Ammon's horn (tissue), 1 donor: Measurements from ENCODE around the gene KRTAP5-1.
A peak's percentile ranks its signal among the peaks of the same experiment; 100 is the strongest.

Source experiments
- DNase-seq: peaks from one replicate; pipeline ENCODE4 v3.0.0-alpha.2; 2016; ENCODE audit warnings: low spot score

Gene KRTAP5-1

DNA sequence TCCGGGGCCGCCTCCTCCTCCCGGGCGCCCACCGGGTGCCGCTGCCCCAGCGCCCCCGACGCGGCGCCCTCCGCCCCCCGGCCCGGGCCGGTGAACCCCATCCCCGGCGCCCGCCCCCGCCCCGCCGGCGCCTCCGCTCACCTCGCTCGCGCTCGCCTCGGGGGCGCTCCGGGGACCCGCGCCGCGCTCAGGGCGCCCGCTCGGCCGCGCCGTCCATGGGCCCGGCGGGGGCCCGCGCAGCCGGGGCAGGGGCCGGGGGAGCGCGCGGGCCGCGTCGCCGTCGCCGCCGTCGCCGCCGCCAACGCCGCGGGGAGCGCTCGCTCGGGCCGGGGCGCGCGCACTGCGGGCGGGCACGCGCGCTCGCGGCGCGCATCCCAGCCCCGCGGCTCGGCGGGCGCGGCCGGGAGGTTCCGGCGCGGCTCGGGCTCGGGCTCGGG lies 13.3 kb downstream of the KRTAP5-1 start:
- no peak for DNase-seq

DNA sequence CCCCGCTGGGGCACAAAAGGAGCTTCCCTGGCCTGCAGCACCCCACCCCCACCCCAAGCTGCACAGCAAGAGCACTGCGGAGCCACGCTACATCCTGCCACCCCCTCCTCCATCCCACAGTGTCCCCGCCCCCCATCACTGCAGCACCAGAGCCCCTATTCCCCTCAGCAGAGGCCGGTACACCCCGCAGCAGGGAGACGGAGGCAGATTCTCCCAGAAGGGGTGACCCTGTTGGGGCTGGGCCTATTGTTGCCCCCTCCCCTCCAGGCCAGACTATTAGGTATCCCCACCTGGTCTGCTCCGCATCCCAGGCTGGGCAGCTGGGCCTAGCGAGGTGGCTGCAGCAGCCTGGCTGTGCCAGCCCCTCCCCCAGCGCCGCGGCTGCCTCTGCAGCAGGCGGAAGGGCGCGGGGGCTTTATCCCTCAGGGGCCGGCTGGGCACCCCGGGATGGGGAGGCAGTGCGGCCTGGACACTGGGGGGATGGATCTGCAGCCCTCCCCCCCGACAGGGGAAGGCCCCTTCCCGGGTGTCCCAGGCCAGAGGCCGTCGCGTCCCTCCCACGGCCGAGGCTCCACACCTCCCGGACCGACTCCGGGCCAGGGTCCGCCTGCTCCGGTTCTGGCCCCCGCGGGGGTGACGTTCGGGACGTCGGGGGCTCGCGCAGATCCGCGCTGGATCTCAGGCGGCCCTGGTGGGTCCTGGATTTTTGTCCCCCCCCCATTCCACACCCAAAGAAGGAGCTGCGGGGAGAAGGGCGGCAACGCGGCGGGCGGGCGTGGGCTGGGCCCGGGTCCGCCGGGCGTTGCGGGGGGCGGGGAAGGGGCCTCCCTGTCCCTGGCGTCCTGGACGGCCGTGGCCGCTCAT lies 14.0 kb downstream of the KRTAP5-1 start:
- DNase-seq: peak; percentile 43

DNA sequence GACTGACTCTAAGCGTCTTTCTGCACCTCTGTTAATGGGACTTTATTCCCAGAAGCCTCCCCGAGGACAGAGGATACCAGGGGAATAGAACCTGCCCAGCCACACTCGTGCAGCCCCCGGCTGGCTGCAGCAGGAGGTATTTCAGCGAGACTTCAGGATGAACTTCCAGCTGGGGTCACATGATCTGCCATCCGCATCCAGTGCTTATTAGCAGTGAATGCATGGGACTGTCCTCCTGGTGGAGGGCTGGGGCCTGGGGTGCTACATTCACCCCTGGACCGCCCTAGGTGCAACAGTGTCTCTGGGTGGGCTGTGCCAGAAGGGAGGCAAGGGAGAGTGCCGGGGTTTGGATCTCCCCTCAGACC lies 14.6 kb downstream of the KRTAP5-1 start:
- peak; percentile 4 for DNase-seq

DNA sequence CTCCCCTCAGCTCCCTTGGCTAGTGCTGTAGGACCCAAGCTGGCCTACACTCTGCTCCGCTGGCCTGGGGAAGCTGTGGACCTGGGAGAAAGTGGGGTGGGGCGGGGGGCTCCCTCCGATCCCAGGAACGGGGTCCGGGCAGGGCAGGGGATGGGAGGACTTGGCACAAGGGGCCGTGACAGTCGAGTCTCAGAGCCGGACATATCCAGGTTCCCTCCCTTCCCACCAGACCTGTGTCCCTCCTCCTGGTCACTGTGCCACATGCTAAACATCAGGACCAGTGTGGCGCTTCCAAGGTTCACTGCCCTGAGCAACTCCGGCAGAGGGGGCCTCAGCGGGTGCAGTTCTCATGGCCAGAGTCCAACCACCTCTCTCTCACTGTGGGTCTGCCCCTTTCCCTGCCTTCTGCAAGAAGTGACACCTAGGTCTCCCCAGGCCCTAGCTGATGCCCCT lies 15.1 kb downstream of the KRTAP5-1 start:
- DNase-seq: no peak

DNA sequence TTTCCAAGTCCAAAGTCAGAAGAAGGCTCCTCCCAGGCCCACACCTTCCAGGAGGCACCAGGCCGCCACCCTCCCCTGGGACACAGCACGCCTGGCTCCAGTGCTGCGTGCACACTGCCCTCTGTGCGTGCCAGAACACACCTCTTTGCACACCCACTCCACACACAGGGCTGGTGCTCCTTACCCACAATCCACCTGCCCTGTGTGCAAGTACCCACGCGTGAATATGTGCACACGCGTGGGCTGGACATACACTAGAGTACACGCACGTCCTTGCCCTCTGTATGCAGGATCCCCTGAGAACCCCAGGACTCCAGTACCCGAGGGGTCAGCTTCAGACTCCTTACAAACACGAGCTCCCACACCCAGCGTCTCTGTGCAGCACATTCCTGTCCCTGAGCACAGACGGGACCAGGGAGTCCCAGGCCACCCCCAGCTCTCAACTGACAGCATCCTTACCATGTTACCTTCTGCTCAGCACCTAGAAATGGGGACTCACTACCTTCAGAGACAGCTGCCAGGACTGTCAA lies 15.8 kb downstream of the KRTAP5-1 start:
- DNase-seq: no peak

DNA sequence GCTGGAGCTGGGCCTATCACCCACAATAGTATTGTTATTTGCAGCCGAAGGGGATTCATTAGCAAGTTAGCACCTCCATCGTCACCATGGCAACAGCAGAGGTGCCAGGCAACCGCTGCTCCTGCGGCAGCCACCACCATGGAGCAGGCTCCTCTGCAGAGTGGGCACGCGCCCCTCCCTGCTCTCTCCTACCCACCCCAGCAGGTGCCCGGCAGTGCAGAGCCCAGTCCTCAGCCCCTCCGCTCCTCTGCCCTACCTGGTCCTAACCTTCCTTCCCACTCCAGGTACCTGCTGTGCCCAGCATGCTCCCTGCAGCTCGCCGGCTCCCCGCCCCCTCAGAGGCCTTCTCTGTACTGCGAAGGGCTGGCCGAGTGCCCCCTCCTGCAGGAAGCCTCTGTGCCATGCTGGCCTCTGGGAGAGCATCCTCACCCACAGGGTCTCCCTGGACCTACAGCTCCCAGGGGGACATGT lies 16.6 kb downstream of the KRTAP5-1 start:
- DNase-seq: no peak

DNA sequence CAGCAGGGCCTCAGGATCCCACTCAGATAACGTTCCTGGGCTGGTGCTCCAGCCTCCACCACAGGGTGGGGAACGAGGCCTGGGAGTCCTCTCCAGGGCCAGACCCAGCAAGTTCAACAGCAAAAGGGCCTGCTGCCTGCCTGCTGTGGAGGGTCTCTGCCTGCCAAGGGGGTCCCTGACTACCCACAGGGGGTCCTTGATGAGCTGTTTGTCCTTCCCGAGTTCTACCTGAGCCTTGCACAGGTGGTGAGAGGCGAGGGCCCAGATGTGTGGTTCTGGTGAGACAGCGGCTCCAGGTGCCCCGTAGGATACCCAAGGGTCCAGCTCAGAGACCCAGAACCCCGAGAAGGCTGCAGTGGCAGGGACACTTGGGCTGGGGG lies 17.4 kb downstream of the KRTAP5-1 start:
- no peak for DNase-seq

DNA sequence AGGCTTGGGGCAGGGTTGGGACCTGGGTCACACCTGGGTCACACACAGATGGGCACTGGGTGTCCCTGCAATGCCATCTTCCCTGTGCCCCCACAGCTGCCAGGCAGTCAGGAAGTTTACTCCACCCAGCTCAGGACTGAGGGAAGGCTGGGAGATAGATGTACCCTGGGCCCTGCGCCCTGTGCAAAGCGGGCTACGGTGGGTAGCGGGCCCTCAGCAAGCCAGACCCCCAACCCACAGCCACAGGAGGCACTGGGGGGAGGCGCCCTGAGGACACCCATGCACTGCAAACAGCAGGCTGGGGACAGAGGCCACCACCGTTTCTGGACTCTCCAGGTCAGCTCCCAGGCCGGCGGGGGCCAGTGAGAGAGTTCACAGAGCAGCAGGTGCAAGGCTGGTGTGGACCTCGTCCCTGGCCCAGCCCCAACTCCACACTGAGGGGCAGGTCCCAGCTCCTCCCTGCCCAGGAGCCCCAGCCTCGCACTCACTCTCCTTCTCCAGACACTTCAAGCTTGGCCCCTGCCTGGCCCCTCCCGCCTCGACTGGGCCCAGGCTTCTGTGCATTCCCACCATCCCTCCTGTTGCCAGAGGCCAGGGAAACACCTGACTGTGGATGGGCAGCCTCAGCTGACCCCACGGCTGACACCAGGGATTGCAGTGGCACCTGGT lies 17.9 kb downstream of the KRTAP5-1 start:
- DNase-seq: no peak

DNA sequence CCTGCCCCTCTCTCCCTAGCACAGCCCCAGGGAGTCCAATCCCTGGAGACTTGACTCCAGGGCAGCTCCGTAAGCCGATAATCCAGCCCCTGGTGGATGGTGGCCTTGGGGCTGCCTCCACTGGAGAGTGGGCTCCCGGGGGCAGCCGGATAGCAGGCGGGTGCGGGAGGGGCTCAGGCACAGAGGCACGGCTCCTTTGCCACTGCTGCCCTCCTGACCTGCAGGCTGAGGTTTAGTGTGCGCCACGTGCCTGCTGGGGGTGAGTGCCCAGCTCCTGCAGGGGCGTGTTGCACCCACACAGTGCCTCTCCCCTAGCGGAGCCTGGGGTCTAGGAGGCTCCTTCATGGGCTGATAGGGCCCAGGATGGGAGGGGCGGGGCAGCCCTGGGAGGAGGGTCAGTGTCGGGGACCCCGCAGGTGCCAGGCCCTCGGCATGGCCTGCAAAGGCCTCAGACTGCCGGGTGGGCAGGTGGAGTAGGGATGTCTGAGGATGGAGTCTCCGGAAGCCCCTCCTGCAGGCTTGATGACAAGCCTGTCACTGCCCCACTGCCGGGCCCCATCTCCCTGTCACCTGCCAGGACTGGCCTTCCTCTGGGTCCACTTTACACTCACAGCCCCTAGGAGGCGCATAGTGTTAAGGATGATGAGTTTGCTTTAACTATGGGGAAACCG lies 18.6 kb downstream of the KRTAP5-1 start:
- DNase-seq: no peak

DNA sequence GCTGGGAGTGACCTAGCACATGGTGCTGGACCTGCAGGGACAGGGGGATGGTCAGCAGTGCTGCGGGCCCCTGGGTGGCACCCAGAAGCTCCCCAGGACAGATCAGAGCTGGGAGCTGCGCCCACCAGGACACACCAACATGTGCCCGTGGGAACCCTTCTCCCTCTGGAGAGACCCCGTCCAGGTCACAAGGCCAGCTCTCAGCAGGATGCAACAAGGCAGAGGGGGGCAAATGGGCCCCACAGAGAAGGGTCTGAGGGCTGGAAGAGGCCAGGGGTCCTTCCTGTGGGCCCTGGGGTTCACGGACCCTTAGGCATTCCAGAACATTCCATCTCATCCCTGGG lies 19.2 kb downstream of the KRTAP5-1 start:
- no peak for DNase-seq

DNA sequence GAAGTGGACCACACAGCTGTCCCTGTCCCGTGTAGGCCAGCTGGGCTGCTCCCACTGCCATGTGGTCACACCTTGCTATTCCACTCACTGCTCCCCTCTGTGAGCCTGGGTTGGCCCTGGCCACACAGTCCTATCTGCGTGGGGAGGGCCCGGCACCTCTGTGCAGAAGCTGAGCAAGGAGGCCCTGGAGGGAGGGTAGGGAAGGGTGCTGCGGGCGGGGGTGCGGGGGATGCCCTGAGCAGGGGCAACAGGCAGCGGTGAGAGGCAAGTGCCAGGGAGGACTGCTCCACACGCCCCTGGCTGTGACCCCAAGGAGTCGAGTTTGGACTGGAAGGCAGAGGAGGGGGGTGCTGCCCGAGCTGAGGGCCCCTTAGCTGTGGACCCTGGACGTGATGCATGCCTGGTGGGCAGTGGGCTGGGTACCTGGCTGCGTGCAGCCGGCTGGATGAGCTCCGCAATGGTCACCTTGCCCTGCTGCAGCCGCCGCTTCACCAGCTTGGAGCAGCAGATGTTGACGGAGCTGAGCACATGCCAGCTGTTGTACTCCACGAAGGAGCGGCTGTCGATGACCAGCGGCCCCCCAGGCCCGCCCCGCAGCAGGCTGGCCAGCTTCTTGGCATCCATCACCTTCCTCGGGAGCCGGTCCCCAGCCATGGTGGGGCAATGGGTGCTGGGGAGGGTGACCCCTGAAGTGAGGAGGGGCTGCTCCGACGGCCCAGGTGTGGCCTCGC lies 19.7 kb downstream of the KRTAP5-1 start:
- DNase-seq: no peak

DNA sequence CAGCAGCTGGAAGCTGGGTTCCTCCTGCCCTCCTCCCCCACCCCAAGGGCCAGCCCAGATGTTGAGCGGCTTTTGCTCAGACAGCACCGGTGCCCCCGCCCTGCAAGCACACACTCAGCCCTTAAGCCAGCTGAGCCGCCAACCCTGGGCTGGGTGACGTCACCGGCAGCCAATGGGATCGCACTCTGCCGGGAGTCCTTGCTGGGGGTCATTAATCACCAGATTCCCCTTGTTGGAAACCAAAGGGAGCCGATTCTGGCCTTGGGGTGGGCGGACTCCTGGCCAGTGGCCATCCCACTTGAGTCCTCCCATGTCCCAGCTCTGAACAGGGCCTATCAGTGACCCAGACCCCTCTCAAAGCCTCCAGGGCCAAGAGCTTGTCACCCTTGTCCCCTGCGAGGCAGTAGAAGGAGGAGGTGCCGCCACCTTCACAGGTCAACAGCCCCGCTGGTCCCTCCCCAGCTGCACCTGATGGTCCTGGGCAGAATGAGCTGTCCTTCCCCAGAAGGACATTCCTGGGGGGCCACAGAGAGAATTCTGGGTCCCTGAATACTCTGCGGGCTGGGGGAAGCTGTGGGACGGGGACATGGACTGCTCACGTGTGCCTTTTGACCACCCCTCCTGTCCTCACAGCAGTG lies 20.4 kb downstream of the KRTAP5-1 start:
- DNase-seq: peak; percentile 73

DNA sequence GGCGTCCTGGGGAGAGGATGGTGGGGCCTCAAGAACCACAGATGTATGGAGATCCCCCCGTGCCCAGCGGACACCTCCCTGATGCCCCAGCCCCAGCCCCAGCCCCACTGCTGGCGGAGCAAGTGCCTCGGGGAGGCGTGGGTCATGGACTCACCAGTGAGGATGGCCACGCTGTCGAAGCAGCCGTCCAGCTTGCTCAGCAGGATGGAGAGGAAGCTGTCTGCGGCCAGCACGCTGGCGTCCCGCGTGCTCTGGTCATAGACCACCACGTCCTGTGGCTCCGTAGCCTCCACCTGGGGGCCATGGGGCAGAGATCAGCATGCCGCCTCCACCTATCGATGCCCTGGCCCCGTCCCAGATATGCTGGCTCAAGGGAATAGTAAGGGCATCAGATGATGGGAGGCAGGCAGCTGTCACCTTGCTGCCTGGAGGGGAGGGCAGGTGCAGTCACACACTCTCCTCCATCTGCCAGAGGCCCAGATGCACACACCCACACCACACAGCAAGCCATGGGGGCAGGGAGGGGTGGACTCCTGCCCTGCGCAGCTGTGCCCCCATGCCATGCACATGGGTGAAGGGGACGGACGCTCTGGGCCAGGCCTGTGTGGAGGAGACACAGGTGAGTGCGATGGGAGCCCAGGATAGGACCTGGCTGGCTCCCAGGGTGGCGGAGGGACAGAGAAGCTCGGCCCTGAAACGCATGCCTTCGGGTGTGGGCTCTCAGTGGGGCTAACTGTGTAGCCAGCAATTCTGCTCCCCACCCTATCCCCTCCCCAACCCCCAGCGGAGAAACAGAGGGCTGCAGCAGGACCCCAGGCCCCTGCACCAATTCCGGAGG lies 21.2 kb downstream of the KRTAP5-1 start:
- no peak for DNase-seq

DNA sequence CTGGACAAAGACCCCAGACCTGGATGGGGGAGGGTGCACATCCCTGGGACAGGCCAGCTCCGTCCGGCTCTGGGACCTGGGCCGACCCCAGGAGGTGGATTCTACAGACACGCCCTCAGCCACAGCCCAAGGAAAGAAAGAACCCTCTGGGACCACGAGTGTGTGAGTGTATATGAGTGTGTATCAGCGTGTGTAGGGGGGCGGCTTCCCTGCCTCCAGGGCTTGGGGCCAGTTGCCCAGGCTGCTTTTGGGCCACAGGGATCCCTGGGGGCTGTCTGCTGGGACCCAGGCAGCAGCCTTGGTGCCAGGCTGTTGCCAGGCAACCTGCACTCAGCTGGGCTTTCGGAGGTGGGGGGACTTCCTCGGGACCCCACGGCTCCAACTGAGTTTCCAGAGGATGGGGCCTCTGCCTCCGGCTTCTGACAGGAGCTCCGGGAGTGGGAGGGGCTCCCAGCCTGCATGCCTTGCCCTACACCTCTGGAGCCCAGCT lies 21.9 kb downstream of the KRTAP5-1 start:
- DNase-seq: no peak

DNA sequence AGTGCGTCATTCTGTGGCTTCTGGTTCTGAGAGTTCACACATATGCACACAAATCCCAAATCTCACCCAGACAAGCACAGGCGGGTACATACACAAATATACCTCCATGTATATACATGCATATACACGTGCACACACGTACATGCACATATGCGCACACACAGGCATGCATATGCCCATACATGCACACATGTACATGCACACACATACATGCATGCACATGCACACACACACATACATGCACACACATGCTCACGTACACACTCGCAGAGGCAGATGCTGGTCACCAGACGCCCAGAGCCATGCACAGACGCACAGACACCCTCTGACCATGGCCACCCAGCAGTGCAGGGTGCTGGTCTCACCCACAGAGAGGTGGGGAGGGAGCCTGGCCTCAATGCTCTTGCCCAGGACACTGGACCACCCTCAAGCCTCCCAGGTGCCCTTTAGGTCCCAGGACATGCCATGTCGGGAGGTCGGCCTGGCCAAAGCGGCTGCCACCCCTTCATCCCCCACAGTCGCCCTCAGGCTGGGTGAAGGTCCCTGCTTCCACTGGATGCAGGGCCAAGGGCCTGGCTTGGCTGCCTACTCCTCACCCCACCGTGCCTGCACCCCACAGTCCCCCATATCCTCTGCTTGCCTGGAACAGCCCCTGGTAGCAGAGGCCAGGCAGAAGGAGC lies 22.5 kb downstream of the KRTAP5-1 start:
- no peak for DNase-seq

DNA sequence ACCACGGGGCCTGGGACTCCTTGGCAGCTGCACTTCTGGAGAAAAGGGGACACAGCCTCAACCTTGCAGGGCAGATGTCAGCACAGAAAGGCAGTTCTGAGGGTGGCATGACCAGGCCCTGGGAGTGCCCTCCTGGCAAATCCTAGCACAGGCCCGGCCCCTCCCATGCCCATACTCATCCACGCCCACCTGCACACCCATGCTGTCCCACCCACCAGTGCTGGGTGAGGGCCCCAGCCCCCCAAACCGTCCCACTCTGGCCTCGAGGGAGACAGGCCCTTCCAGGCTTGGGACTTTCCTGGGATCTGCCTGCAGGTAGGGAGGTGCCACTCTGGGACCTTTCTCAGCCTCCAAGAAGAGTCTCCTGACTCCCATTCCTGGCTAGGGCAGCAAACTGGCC lies 23.1 kb downstream of the KRTAP5-1 start:
- no peak for DNase-seq

DNA sequence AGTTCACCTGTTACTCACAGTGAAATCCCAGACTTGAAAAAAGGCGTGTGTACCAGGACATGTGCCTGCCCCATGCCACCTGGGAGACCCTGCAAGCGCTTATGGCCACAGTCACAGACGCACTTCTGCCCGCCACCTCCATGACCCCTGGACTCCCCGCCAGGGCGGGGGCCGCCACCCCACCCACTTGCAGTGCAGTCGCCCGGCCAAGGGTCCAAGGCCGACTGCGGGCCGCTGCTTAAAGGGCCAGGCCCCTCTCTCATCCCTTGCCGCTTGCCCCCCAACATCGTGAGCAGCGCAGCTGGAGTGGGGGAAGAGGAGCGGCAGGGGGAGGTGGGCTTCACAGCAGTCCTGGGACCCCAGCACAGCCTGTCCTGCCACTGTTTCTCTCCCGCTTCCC lies 23.8 kb downstream of the KRTAP5-1 start:
- DNase-seq: no peak

DNA sequence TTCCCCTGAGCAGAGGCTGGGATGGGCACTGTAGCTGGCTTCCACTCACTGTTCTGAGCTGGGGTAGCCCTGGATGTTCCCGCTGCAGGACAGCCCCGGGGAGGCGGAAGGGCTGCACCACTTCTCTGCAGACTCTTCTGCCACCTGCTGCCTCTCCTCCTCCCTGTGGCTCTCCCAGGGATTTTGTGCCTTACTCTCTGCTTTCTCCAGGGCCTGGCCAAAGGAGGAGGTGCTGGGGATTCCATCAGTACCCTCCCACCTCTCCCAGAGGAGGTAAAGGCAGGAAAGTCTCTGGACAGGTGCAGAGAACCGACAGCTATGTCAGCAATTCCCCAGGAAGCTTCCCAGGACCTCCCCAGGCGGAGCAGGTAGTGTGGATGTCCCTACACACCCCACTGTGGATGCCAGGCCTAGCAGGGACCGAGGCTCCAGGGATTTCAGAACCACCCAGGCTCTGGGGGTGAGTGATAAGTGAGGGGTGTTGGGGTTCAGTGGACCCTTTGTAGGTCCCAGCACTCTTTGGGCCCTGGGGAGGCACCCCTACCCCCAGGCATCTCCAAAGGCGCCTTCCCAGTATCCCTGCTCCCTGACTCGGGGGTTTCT lies 24.3 kb downstream of the KRTAP5-1 start:
- DNase-seq: no peak

DNA sequence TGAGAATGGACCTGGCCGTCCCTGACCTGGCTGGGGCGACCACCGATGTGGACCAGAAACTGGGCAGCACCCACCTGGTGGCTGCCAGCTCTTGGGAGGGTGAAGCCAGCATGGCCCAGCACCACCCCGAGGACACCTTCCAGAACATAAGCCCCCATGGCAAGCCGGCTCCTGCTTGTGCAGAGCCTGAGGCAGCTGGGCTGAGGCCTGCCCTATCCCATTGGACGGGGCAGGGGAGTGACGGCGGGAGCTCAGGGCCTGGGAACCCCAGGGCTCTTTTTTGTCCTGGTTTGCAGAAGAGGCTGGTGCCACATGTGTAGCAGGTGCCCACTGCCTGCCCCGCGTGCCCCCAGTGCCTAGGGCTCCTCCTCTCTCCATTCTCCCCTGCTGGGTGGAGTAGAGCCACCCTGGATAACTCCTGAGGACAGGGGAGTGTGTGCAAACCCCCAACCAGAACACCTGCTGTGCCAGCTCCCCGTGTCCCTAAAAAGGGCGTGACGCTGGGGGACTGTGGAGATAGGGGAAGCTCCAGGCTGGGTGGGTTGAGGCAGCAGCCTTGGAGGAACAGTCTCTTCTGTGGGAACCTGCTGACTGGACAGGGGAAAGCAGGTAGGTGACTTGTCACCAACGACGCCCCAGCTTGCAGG lies 25.0 kb downstream of the KRTAP5-1 start:
- DNase-seq: no peak
